GM21576 (cell line): ENCODE results near the gene RCHY1.
A peak's percentile ranks its signal among the peaks of the same experiment; 100 is the strongest.
"Not testable (repeated sequence)": the region's sequence is repeated elsewhere in the genome, so short reads cannot be mapped to it uniquely, and the experiment has no call there.

Experiments
- ATAC-seq: cut with Tn5 transposase; IDR thresholded peaks from one replicate; pipeline ENCODE4 v1.9.1; 2021; ENCODE audit warnings: mild to moderate bottlenecking, moderate library complexity; ENCODE audit not compliant: unreplicated experiment

The RCHY1 gene

DNA sequence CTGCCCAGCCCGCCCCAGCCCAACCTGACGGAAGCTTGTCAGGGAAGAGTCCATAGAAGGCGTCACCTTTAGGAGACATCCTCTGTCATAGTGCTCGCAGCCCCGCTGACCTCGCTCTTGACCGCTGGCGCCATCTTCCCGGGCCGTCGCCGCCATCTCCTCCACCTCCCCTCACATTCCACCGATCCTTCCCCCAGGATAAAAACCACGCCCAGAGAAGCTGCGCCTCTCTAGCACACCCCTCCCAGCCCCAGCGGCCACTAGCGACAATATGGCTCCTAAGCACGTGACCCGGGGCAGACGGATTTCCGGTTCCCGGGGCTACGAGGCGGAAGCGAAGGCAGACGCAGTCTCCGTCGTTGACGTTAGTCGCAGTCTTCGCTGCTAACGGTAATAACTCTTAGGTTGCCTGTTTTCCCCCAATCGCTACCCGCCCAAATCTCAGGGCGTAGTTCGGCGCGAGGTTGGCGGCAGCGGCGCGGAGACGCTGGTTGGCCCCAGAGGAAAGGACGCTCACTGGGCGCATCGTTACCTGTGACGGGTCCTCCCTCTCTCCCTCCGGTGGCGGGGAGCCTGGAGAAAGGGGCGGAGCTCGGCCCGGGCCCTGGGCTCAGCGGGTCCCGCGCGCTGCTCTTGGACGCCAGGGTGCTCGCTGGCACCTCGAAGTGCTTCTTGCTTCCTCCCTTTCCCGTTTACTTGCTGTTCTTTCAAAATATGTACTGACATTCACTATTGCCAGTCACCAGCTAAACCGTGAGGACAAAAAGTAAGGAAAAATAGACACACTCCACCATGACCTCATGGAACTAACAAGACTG is at the start of gene RCHY1, which contains the start of gene THAP6:
TSS of gene RCHY1 (minus strand) at position 273 of the 818 bp plus-strand sequence. CDS start at position 156, 117 bp downstream.
TSS of gene THAP6 (plus strand) at position 343 of the 818 bp plus-strand sequence. CDS start 980 bp downstream, outside the sequence.
- peak; percentile 92 for ATAC-seq

DNA sequence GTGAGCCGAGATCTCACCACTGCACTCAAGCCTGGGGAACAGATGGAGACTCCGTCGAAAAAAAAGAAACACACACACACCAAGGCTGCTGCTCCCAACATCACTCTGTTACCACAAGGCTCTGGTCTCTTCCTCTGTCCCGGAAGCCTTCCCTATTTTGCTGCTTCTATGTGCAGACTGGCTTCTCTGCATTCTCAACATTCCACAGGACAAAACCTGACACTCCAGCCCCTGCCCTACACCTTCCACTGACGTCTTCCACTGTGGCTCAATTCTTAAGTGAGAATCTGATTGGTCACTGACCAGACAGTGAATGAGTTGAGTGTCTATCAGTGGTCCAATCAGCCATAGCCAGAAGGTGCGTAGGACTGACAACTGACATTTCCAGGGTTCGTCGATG is 47.6 kb upstream of the RCHY1 start:
- no peak for ATAC-seq

DNA sequence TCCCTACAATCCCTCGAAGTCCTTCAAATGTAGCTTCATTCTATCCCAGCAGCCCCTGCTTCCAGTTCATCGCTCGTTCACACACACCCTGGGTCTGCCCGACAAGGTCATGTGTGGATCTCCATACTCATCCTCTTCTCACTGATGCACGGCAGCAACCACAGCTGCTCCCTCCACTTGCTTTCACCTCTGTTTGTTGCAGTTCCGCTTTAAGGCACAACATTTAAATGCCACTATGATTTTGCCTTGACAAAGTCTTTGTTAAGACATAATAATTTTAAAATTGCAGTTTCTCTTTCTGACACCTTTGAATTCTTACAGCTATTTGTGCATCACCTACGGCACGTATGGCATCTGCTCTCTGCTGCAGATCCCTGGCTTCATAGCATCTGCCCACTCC is 43.5 kb upstream of the RCHY1 start:
- no peak for ATAC-seq

DNA sequence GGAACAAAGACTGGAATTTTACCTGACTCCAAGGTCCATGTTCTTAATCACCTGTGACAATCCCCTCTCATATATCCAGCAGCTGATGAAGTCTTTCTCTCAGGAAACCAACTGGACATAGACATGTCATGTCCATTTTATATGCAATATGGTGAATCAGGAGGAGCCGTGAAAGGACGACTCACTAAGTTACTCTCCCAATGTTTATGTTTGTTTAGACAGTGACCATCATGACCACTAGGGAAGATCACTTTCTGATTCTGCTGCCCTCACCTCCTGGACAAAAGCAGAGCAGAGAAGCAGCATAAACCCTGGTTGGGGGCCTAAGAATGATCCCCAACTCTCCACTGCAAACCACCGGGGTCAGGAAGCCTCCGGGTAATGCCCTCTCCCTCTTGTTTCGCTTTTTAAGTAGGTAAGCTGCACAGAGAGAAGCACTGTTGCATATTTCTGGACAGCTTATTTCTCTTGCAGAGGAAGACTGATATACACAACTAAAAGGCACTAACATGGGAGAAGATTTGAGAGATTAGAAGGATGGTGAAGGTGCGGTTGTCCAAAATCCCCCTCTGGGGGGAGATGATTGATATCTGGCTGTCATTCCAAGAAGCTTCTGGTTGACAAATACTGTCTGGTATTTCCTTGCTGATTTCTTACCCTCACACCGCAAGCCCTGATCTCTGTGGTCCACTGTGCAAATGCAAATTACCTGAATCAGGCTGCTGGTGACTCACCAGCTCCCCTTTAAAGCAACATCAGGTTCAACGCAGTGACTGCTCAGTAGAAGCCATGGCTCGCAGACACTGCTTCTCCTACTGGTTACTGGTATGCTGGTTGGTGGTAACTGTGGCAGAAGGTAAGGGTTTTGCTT is 41.3 kb upstream of the RCHY1 start, which contains the start of gene ODAPH:
TSS of gene ODAPH (plus strand) at position 773 of the 871 bp plus-strand sequence. CDS start at position 790, 17 bp downstream.
- peak; percentile 95 for ATAC-seq

DNA sequence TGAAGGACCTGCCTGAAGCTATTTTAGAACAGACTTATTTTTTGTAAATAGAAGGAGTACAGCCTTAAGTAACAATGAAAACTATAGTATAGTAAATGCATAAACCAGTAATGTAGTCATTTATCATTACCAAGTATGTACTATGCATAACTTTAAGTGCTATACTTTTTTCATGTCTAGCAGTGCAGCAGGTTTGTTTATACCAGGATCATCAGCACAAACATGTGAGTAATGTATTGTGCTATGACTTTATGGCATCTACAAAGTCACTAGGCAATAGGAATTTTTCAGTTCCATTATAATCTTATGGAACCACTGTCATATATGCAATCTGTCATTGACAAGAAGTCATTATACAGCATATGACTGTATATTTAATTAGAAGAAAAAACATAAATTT is 38.2 kb upstream of the RCHY1 start:
- no peak for ATAC-seq

DNA sequence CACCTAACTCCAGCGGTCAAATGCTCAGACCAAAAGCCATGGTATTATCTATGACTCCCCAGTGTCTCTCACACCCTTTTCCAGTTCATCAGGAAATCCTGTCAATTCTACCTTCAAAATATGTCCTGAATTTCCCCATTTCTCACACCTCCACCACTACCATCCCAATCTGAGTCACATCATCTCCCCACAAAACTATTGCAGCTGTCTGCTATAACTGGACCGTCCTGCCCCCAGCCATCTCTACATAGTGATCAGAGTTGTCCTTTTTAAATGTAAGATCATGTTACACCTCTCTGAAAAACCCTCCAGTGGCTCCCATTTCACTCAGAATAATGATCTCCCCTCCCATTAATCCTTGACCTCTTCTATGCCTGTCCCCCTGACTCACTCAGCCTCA is 34.8 kb upstream of the RCHY1 start:
- no peak for ATAC-seq

DNA sequence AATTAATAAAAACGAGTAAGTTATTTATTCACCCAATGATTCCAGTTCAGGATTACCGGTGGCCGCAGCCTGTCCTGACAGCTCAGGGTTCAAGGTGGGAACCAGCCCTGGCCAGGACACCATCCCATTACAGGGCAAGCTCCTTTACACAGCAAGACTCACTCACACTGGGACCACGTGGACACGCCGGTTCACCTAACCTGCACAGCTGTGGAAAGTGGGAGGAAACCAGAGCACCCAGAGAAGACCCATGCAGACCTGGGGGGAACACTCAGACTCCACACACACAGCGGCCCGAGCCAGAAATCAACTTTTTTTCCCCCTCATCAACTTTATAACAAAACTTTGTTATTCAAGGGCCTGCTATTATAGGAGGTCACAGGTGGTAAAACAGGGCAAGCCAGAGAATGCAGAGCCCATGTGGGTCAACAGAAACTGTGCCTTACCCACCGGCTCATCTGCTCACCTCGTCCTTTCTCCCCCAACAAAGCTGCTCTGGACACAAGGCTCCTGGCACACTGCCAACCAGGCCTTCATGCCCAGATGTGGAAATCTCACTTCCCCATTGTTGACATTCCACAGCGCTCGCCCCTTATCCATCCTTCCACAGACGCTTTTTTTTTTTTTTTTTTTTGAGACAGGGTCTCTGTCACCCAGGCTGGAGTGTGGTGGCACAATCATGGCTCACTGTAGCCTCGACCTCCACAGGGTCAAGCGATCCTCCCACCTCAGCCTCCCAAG is 33.6 kb upstream of the RCHY1 start:
- ATAC-seq, result no peak

DNA sequence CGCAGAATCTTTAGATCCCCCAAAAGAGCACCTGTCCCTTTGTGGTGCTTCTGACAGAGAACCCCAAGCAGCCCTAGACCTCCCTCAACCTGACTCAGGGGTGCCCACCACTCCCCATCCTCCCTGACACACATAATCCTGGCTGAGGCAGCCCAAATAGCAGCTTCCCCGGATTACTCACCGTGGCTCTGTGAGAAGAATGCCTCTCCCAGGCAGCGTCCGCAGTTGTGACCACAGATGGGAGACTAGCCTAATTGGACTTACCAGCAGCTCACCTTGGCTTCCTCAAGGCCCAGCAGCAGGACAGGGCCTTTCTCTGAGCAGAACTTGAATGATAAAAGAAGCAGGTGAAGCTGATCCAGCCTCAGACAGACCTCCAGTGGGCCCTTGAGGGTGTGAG is 31.3 kb upstream of the RCHY1 start:
- ATAC-seq, result no peak

DNA sequence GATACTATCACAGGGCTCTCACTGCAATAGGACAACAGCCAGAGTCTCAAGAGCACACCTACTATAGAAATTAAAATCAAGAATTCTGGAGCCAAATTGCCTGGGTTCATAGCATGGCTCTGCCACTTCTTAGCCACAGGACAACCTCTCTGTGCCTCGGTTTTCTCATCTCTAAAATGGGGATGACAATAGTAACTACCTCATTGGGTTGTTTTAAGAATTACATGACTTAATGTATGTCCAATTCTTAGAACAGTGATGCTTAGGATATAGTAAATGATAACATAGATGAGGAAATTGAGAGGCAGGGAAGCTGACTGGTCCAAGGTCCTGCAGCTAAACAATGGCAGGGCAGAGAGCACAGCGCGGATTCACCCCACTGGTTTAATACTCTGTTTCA is 30.7 kb upstream of the RCHY1 start:
- ATAC-seq, result no peak

DNA sequence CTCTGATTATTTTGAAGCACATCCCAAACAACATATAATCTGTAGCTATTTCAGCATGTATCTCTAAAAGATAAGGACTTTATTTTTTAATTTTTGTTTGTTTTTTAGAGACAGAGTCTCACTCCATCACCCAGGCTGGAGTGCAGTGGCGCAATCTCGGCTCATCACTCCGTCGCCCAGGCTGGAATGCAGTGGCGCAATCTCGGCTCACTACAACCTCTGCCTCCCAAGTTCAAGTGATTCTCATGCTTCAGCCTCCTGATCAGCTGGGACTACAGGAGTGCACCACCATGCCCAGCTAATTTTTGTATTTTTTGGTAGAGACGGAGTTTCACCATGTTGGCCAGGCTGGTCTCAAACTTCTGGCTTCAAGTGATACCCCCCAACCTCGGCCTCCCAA is 30.0 kb upstream of the RCHY1 start:
- not testable (repeated sequence) for ATAC-seq

DNA sequence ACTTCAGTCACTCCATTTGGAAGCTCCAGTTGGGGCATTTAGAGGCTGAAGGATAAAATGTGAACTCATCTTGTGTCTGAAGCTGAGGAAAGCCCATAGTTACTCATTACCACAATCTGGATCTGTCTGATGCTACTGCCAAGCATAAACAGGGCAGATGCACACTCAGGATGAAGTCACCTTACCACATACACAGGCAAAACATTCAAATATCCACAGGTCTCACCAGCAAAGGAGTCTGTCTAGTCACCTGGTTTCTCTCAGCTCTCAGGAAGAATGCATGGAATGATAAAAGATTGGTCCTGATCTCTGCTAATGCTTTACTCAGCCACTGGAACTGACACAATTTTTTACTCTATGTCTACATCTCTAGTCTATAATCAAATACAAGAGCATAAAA is 28.6 kb upstream of the RCHY1 start:
- no peak for ATAC-seq

DNA sequence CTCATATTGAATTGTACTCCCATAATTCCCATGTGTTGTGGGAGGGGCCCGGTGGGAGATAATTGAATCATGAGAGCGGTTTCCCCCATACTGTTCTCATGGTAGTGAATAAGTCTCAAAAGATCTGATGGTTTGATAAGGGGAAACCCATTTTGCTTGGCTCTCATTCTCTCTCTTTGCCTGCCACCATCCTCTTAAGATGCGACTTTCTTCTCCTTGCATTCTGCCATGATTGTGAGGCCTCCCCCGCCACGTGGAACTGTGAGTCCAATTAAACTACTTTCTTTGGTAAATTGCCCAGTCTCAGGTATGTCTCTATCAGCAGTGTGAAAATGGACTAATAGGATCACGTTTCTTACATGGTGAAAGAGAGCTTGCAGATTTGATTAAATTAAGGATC is 23.1 kb upstream of the RCHY1 start:
- not testable (repeated sequence) for ATAC-seq

DNA sequence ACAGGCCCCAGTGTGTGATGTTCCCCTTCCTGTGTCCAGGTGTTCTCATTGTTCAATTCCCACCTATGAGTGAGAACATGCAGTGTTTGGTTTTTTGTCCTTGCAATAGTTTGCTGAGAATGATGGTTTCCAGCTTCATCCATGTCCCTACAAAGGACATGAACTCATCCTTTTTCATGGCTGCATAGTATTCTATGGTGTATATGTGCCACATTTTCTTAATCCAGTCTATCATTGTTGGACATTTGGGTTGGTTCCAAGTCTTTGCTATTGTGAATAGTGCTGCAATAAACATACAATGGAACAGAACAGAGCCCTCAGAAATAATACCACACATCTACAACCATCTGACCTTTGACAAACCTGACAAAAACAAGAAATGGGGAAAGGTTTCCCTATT is 19.7 kb upstream of the RCHY1 start:
- not testable (repeated sequence) for ATAC-seq

DNA sequence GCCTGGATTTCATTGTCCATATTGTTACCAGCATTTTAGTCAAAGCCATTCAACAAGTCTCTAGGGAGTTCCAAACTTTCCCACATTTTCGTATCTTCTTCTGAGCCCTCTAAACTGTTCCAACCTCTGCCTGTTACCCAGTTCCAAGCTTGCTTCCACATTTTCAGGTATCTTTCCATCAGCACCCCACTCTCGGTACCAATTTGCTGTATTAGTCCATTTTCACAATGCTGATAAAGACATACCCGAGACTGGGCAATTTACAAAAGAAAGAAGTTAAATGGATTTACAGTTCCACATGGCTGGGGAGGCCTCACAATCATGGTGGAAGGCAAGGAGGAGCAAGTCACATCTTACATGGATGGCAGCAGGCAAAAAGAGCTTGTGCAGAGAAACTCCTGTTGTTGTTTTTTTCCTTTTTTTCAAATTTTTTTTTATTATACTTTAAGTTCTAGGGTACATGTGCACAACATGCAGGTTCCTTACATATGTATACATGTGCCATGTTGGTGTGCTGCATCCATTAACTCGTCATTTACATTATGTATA is 19.2 kb upstream of the RCHY1 start:
- ATAC-seq, result not testable (repeated sequence)

DNA sequence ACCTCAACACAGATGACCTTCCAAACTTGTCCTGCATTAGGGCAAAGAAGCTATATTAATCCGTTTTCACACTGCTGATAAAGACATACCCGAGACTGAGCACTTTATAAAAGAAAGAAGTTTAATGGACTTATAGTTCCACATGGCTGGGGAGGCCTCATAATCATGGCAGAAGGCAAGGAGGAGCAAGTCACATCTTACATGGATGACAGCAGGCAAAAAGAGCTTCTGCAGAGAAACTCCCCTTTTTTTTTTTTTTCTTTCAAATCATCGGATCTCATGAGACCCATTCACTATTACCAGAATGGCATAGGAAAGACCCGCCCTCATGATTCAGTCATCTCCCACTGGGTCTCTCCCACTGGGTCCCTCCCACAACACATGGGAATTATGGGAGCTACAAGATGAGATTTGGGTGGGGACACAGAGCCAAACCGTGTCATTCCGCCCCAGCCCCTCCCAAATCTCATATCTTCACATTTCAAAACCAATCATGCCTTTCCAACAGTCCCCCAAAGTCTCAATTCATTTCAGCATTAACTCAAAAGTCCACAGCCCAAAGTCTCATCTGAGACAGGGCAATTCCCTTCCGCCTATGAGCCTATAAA is 17.4 kb upstream of the RCHY1 start:
- ATAC-seq, result not testable (repeated sequence)

DNA sequence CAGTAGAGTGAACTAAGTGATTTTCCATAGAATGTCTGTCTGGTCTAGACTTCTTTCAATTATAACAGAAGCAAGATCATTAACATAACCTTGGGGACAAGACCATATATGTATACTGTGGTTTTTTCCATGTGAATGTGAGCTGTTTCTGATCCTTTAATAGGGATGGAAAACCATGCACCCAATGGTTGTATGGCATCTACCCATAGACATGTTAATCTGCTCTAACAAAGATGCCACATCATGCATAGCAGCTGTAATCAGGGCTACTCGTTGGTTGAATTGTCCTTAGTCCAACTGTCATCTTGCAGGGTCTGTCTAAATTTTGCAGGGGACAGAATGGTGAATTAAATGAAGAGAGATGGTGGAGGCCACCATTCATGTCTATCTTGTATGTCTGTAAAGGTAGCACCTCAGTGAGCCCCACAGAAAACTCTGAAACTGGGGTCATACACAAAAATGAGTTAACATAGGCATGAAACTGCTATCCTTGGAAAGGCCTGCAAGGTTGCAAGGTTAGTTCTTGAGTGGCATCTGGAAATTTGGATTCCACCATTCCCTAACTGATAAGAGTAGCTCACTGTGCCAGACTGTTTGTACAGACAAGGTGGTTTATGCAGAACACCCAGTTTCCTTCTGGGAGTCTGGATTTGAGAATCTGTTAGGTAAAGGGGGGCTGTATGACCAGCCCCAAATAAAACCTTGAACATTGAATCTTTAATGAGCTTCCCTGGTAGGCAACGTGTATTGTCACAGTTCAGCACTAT is 16.5 kb upstream of the RCHY1 start:
- ATAC-seq, result no peak

DNA sequence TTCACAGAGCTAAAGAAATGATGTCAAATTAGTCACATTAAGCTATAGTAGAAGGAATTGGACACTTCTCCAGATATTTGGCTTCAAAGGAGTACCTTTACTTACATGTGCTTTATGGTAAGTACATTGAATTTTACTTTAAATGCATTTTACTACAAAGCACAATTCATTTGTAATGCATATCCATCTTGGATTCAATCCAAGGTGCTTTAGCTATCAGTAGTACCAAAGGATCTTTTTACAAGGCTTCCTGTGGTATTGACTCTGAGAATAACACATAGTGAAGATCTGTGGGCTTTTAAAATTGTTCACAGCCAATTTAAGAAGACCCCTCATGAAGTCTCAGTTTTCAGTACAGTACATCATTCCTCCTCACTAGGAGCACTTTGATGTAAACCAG is 13.3 kb upstream of the RCHY1 start:
- no peak for ATAC-seq

DNA sequence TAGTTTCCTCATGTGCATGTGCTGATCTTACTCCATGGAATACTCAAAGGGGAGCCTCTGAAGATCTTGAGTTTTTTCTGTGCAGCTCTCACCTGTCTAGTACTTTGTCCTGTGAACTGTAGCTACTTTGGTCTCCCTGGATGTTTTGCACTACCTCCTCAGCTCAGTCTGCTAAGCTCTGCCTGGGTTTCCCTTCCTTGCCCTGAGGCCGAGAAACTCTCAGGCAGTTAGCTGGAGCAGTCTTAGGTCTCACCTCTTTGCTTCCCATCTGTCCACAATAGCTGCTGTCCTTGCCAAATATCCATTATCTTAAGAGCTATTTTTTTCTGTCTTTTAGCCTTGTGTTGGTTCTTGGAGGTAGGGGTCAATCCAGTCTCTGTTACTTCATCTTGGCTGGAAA is 11.7 kb upstream of the RCHY1 start:
- no peak for ATAC-seq

DNA sequence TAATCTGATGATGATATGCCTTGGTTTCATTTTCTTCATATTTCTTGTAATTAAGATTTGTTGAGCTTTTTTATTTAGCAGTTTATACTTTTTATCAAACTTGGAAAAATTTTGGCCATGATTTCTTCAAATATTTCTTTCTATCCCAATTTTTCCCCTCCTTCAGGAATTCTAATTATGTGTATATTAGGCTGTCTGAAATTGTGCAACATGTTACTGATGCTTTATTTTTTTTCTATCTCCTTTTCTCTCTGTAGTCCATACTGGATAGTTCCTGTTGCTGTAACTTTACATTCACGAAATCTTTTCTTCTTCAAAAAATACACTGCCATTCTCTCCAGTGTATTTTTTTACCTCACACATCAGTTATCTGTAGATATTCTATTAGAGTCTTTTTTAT is 10.9 kb upstream of the RCHY1 start:
- no peak for ATAC-seq

DNA sequence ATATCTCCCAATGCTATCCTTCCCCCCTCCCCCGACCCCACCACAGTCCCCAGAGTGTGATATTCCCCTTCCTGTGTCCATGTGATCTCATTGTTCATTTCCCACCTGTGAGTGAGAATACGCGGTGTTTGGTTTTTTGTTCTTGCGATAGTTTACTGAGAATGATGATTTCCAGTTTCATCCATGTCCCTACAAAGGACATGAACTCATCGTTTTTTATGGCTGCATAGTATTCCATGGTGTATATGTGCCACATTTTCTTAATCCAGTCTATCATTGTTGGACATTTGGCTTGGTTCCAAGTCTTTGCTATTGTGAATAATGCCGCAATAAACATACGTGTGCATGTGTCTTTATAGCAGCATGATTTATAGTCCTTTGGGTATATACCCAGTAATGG is 5.2 kb upstream of the RCHY1 start:
- not testable (repeated sequence) for ATAC-seq
